Duodenal mucosa (tissue), 2 donors: ENCODE measurements around the gene MT1H.

ENCODE experiments used
- H3K27ac ChIP-seq: one replicate; pipeline ENCODE4 v1.7.0; 2013; ENCODE audit warnings: low read depth, low read length
- H3K27me3 ChIP-seq, 2 donors: one replicate each; pipeline ENCODE4 v1.7.0; 2013; ENCODE audit warnings: low read length in 2 of 2, control low read depth in 1 of 2; ENCODE audit not compliant: insufficient read depth in 2 of 2, control insufficient read depth in 1 of 2
- H3K36me3 ChIP-seq, 2 donors: one replicate each; pipeline ENCODE4 v1.7.0; 2013; ENCODE audit warnings: low read length in 2 of 2, control low read depth in 1 of 2; ENCODE audit not compliant: insufficient read depth in 2 of 2, control insufficient read depth in 1 of 2
- H3K4me1 ChIP-seq, 2 donors: one replicate each; pipeline ENCODE4 v1.7.0; 2013; ENCODE audit warnings: low read length in 2 of 2, control low read depth in 1 of 2; ENCODE audit not compliant: insufficient read depth in 2 of 2, control insufficient read depth in 1 of 2
- H3K4me3 ChIP-seq, 2 donors: one replicate each; pipeline ENCODE4 v1.7.0; 2013; ENCODE audit warnings: low read length in 2 of 2, low read depth in 1 of 2
- H3K9ac ChIP-seq, 2 donors: one replicate each; pipeline ENCODE4 v1.7.0; 2013; ENCODE audit warnings: low read length in 2 of 2, low read depth in 1 of 2
- H3K9me3 ChIP-seq, 2 donors: one replicate each; pipeline ENCODE4 v1.7.0; 2013; ENCODE audit warnings: low read length in 2 of 2, control low read depth in 1 of 2; ENCODE audit not compliant: control insufficient read depth in 1 of 2

The MT1H gene

GRCh38 chr16:56697456-56698155 is 28.0 kb downstream of the MT1H start:
- Histone ChIP-seq H3K27me3 (no peaks in the 10 kb centered on the region), H3K36me3 (no peaks in the 10 kb centered on the region), H3K9me3 (no peaks in the 10 kb centered on the region), H3K4me3 (no peak overlapping the region), H3K4me1 (no peaks in the 10 kb centered on the region), H3K27ac (no peak overlapping the region), H3K9ac (no peak overlapping the region)

- Histone ChIP-seq H3K4me1 (no peaks in the 10 kb centered on the region), H3K36me3 (no peaks in the 10 kb centered on the region), H3K27ac (no peak overlapping the region)
Measured at GRCh38 chr16:56700195-56700594, 30.6 kb downstream of the MT1H start.

GRCh38 chr16:56700631-56701030 is 31.0 kb downstream of the MT1H start:
- Histone ChIP-seq H3K27ac (no peak overlapping the region), H3K4me1 (no peaks in the 10 kb centered on the region), H3K27me3 (no peaks in the 10 kb centered on the region), H3K9ac (no peak overlapping the region), H3K9me3 (no peaks in the 10 kb centered on the region), H3K4me3 (no peak overlapping the region), H3K36me3 (no peaks in the 10 kb centered on the region)

More at GRCh38 chr16:56700195-56700594, 30.6 kb downstream of the MT1H start:
- Histone ChIP-seq H3K9ac (no peak overlapping the region), H3K9me3 (no peaks in the 10 kb centered on the region), H3K27me3 (no peaks in the 10 kb centered on the region), H3K4me3 (no peak overlapping the region)

- Histone ChIP-seq H3K27ac (no peak overlapping the region), H3K4me1 (no peaks in the 10 kb centered on the region), H3K36me3 (no peaks in the 10 kb centered on the region), H3K9me3 (no peaks in the 10 kb centered on the region), H3K4me3 (no peak overlapping the region), H3K27me3 (no peaks in the 10 kb centered on the region), H3K9ac (no peak overlapping the region)
Measured at GRCh38 chr16:56701534-56701933, 31.9 kb downstream of the MT1H start.

- H3K27me3 ChIP-seq, result no peaks in the 10 kb centered on the region
- no peak overlapping the region for H3K4me3 ChIP-seq
- no peak overlapping the region for H3K9ac ChIP-seq
- no peak overlapping the region for H3K27ac ChIP-seq
- H3K36me3 ChIP-seq, result no peaks in the 10 kb centered on the region
- H3K4me1 ChIP-seq, result no peaks in the 10 kb centered on the region
- no peaks in the 10 kb centered on the region for H3K9me3 ChIP-seq
Measured at GRCh38 chr16:56702836-56703235, 33.2 kb downstream of the MT1H start.

- Histone ChIP-seq H3K27ac (no peak overlapping the region), H3K36me3 (no peaks in the 10 kb centered on the region), H3K27me3 (no peaks in the 10 kb centered on the region), H3K4me1 (peaks cover 0 to 4% of the 10 kb centered on the region in 2 donors), H3K9ac (no peak overlapping the region), H3K9me3 (no peaks in the 10 kb centered on the region), H3K4me3 (peak overlapping the region in 1 of 2 donors; percentile 17)
Measured at GRCh38 chr16:56708525-56709442, 39.2 kb downstream of the MT1H start.

GRCh38 chr16:56709443-56710040 is 39.9 kb downstream of the MT1H start:
- no peaks in the 10 kb centered on the region for H3K36me3 ChIP-seq
- no peak overlapping the region for H3K27ac ChIP-seq
- H3K9me3 ChIP-seq, result no peaks in the 10 kb centered on the region
- H3K4me3 ChIP-seq, result peak overlapping the region in 1 of 2 donors; percentile 17
- no peak overlapping the region for H3K9ac ChIP-seq
- no peaks in the 10 kb centered on the region for H3K27me3 ChIP-seq
- peaks cover 0 to 4% of the 10 kb centered on the region in 2 donors for H3K4me1 ChIP-seq

GRCh38 chr16:56710181-56710737 is 40.6 kb downstream of the MT1H start:
- no peak overlapping the region for H3K4me3 ChIP-seq
- no peaks in the 10 kb centered on the region for H3K36me3 ChIP-seq
- H3K9me3 ChIP-seq, result no peaks in the 10 kb centered on the region
- no peak overlapping the region for H3K9ac ChIP-seq
- no peaks in the 10 kb centered on the region for H3K27me3 ChIP-seq
- H3K27ac ChIP-seq, result no peak overlapping the region
- H3K4me1 ChIP-seq, result peaks cover 0 to 4% of the 10 kb centered on the region in 2 donors

- no peaks in the 10 kb centered on the region for H3K36me3 ChIP-seq
- no peak overlapping the region for H3K27ac ChIP-seq
- no peak overlapping the region for H3K4me3 ChIP-seq
- no peak overlapping the region for H3K9ac ChIP-seq
- peaks cover 0 to 4% of the 10 kb centered on the region in 2 donors for H3K4me1 ChIP-seq
- no peaks in the 10 kb centered on the region for H3K9me3 ChIP-seq
- no peaks in the 10 kb centered on the region for H3K27me3 ChIP-seq
Measured at GRCh38 chr16:56711862-56712261, 42.2 kb downstream of the MT1H start.

GRCh38 chr16:56713794-56714193 is 44.2 kb downstream of the MT1H start:
- no peak overlapping the region for H3K9ac ChIP-seq
- peaks cover 0 to 4% of the 10 kb centered on the region in 2 donors for H3K4me1 ChIP-seq
- no peaks in the 10 kb centered on the region for H3K36me3 ChIP-seq
- no peak overlapping the region for H3K4me3 ChIP-seq
- H3K27ac ChIP-seq, result no peak overlapping the region
- no peaks in the 10 kb centered on the region for H3K9me3 ChIP-seq
- H3K27me3 ChIP-seq, result no peaks in the 10 kb centered on the region
